OCI-LY7 (cell line): Measurements from ENCODE around the gene TFRC.

Source experiments
- CTCF ChIP-seq: fragments of 200-600 bp; sonication (generic); conservative IDR thresholded peaks from 2 replicates; pipeline ENCODE4 v1.5.1; 2014; ENCODE audit warnings: mild to moderate bottlenecking, antibody characterized with exemption, low read length, moderate library complexity, mixed read lengths
- EZH2phosphoT487 ChIP-seq: fragments of 200-600 bp; sonication (generic); IDR thresholded peaks from 2 replicates; pipeline ENCODE4 v1.6.1; 2018; ENCODE audit warnings: low read depth, borderline replicate concordance, mild to moderate bottlenecking, mixed run types, antibody characterized with exemption, low read length, moderate library complexity, mixed read lengths

GRCh38 chr3:196122021-196122687 is 40.3 kb upstream of the TFRC start:
- TF ChIP-seq CTCF (no peak), EZH2phosphoT487 (no peak)
